HEK293T (cell line): ENCODE measurements around the gene SLC35A2.

Experiments used
- CTCF ChIA-PET: fragments of 350-600 bp; formaldehyde crosslinking; extraction: SDS; loops from one replicate; lab custom pipeline; 2021; ENCODE audit warnings: antibody characterized with exemption, inconsistent platforms; lab: Yijun Ruan, JAX
- POLR2A ChIA-PET: fragments of 350-600 bp; formaldehyde crosslinking; extraction: SDS; loops from one replicate; lab custom pipeline; 2020; ENCODE audit warnings: antibody characterized with exemption, inconsistent platforms; lab: Yijun Ruan, JAX
- DNase-seq: peaks from one replicate; pipeline ENCODE4 v3.0.0; 2012; ENCODE audit warnings: mixed read lengths; ENCODE audit errors: extremely low spot score
- ARNT ChIP-seq: fragments of 450-650 bp; IDR thresholded peaks from 2 replicates; pipeline ENCODE4 v1.6.1; 2017; ENCODE audit warnings: mild to moderate bottlenecking
- BHLHE40 ChIP-seq: fragments of 450-650 bp; IDR thresholded peaks from 2 replicates; pipeline ENCODE4 v1.6.1; 2016; ENCODE audit warnings: mild to moderate bottlenecking, moderate library complexity, borderline replicate concordance
- CTBP1 ChIP-seq: fragments of 450-650 bp; IDR thresholded peaks from 2 replicates; pipeline ENCODE4 v1.6.1; 2016; ENCODE audit warnings: borderline replicate concordance
- ELF4 ChIP-seq: fragments of 450-650 bp; IDR thresholded peaks from 2 replicates; pipeline ENCODE4 v1.6.1; 2017; ENCODE audit warnings: antibody characterized with exemption
- FOXA1 ChIP-seq: fragments of 450-650 bp; IDR thresholded peaks from 2 replicates; pipeline ENCODE4 v1.6.1; 2016; ENCODE audit warnings: mild to moderate bottlenecking
- FOXK2 ChIP-seq: fragments of 450-650 bp; IDR thresholded peaks from 2 replicates; pipeline ENCODE4 v1.6.1; 2016; ENCODE audit warnings: mild to moderate bottlenecking
- FOXM1 ChIP-seq: fragments of 450-650 bp; IDR thresholded peaks from 2 replicates; pipeline ENCODE4 v1.6.1; 2017; ENCODE audit warnings: mild to moderate bottlenecking, borderline replicate concordance
- HDGF ChIP-seq: fragments of 450-650 bp; IDR thresholded peaks from 2 replicates; pipeline ENCODE4 v1.6.1; 2017; ENCODE audit warnings: antibody characterized with exemption, borderline replicate concordance
- L3MBTL2 ChIP-seq: fragments of 450-650 bp; conservative IDR thresholded peaks from 2 replicates; pipeline ENCODE4 v1.6.1; 2016; ENCODE audit warnings: mild to moderate bottlenecking
- LEF1 ChIP-seq: fragments of 450-650 bp; IDR thresholded peaks from 2 replicates; pipeline ENCODE4 v1.6.1; 2017; ENCODE audit warnings: mild to moderate bottlenecking, borderline replicate concordance
- NFRKB ChIP-seq: fragments of 450-650 bp; IDR thresholded peaks from 2 replicates; pipeline ENCODE4 v1.6.1; 2016; ENCODE audit warnings: mild to moderate bottlenecking, moderate library complexity
- SP1 ChIP-seq: fragments of 450-650 bp; IDR thresholded peaks from 2 replicates; pipeline ENCODE4 v1.6.1; 2017
- SUZ12 ChIP-seq: fragments of 450-650 bp; IDR thresholded peaks from 2 replicates; pipeline ENCODE4 v1.6.1; 2016; ENCODE audit warnings: mild to moderate bottlenecking
- TARDBP ChIP-seq: fragments of 450-650 bp; IDR thresholded peaks from 2 replicates; pipeline ENCODE4 v1.6.1; 2016
- ZNF384 ChIP-seq: fragments of 450-650 bp; IDR thresholded peaks from 2 replicates; pipeline ENCODE4 v1.6.1; 2016
- TF ChIP-seq, protein P1 (sequence below): fragments of 450-650 bp; IDR thresholded peaks from 2 replicates; pipeline ENCODE4 v1.6.1; 2016

SLC35A2 gene

GRCh38 chrX:48901069-48901468 is 10.4 kb downstream of the SLC35A2 start:
- ChIA-PET POLR2A (no interaction called here), CTCF (no interaction called here)
- no peak for TF ChIP-seq LEF1
- TF ChIP-seq L3MBTL2, result no peak
- TF ChIP-seq ELF4, result no peak
- no peak for TF ChIP-seq ARNT
- no peak for TF ChIP-seq BHLHE40
- no peak for TF ChIP-seq CTBP1
- no peak for TF ChIP-seq SP1
- no peak for TF ChIP-seq NFRKB
- no peak for TF ChIP-seq SUZ12
- TF ChIP-seq TARDBP, result no peak
- no peak for DNase-seq

DNA sequence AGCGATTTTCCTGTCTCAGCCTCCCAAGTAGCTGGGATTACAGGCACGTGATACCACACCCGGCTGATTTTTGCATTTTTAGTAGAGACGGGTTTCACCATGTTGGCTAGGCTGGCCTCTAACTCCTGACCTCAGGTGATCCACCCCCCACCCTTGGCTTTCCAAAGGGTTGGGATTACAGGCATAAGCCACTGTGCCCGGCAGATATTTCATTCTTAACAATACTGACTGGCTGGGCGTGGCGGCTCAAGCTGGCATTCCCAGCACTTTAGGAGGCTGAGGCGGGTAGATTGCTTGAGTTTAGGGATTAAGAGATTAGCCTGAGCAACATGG is 12.4 kb downstream of the SLC35A2 start:
- DNase-seq, result no peak
- POLR2A ChIA-PET, result interaction anchor here (1.8 kb wide), 1 partner anchor 23 kb away, joined by 8 read pairs; no protein-coding TSS in a partner anchor
- CTCF ChIA-PET, result interaction anchor here (0.6 kb wide), 1 partner anchor 13 kb away, joined by 3 read pairs; no protein-coding TSS in a partner anchor
- TF ChIP-seq, protein P1, sequence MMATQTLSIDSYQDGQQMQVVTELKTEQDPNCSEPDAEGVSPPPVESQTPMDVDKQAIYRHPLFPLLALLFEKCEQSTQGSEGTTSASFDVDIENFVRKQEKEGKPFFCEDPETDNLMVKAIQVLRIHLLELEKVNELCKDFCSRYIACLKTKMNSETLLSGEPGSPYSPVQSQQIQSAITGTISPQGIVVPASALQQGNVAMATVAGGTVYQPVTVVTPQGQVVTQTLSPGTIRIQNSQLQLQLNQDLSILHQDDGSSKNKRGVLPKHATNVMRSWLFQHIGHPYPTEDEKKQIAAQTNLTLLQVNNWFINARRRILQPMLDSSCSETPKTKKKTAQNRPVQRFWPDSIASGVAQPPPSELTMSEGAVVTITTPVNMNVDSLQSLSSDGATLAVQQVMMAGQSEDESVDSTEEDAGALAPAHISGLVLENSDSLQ, result no peak
- TF ChIP-seq CTBP1 (no peak), BHLHE40 (no peak), TARDBP (no peak), NFRKB (no peak), SUZ12 (no peak), FOXA1 (no peak), FOXK2 (no peak), ELF4 (no peak), ARNT (no peak), L3MBTL2 (no peak), ZNF384 (no peak), LEF1 (no peak), HDGF (no peak), FOXM1 (no peak), SP1 (no peak)

DNA sequence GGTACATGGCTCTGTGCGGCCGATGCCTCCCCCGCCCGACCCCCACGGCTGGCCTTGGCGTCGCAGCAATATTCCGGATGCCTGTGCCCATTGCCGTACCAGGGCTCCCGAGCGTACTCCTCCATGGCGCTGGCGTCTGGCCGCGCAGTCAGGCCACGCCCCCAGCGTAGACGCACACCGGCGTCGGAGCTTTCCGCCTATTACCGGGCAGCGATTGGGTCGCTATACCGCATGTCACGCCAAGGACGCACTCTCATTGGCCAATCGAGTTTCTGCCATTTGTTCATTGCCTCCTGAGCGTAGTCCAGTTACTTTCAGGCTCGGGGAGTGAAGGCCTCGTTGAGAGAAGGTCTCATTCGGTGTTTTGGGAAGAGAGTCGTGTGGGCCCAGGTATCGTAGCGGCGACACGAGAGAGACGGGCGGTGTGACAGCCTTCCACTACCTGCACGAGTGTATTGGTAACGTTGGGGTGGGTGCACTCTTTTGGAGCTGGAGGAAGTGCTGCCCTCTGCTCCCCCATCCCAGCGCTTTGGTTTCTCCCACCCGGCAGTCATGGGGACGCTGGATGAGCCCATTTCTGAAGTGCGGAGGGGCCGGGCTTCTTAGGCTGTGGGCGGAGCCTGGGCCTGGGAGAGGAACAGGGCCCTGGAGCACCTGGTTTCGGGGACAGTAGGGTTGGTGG is 13.7 kb downstream of the SLC35A2 start, which contains the start of the genes PQBP1 and TIMM17B:
TSS of gene PQBP1 (plus strand) at position 306 of the 682 bp plus-strand sequence. CDS start 580 bp downstream, outside the sequence.
TSS of gene TIMM17B (minus strand) at position 144 of the 682 bp plus-strand sequence. CDS start at position 125, 19 bp downstream.
- peak; percentile 84 for DNase-seq
- ChIA-PET CTCF (no interaction called here), POLR2A (interaction anchor here (0.7 to 2.8 kb wide), 14 partner anchors 9 to 273 kb away, joined by 3 to 26 read pairs (median 5); partner anchors contain the start of genes HDAC6, PCSK1N and SLC35A2)
- TF ChIP-seq, protein P1, result peak; percentile 96
- no peak for TF ChIP-seq FOXM1
- no peak for TF ChIP-seq ARNT
- TF ChIP-seq NFRKB, result no peak
- peak; percentile 75 for TF ChIP-seq BHLHE40
- peak; percentile 18; the same call in 1 of the 2 replicates for TF ChIP-seq ELF4

DNA sequence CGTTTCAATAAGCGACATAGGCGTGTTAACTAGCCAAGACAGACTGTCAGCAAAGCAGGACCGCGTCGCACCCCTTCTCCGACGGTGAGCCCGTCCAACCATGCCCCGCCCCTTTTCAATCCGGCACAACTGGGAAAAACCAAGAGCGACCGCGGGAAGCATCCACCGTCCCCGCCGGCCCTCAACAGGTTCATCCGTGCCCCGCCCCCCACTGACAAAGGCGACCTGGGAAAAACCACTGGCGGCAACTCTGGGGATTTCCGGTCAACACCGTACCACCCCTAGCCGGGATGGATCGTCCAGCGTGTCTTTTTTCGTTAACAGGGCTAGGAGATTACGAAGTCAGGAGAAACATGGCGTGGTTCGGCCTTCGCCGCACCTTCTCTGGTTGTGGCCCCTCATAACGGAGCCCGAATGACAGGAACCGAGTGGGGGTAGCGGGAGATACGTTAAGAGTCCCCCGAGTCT is 14.3 kb downstream of the SLC35A2 start:
- CTCF ChIA-PET, result no interaction called here
- DNase-seq, result peak; percentile 68
- POLR2A ChIA-PET, result interaction anchor here (0.7 to 2.8 kb wide), 12 partner anchors 9 to 272 kb away, joined by 3 to 26 read pairs (median 5); partner anchors contain the start of genes HDAC6, PCSK1N and SLC35A2
- no peak for TF ChIP-seq ELF4
- TF ChIP-seq FOXK2, result no peak
- TF ChIP-seq LEF1, result no peak
- no peak for TF ChIP-seq SP1
- no peak for TF ChIP-seq ZNF384
- no peak for TF ChIP-seq FOXA1
- TF ChIP-seq ARNT, result no peak
- TF ChIP-seq CTBP1, result no peak
- no peak for TF ChIP-seq NFRKB
- no peak for TF ChIP-seq L3MBTL2
- TF ChIP-seq FOXM1, result no peak
- no peak for TF ChIP-seq SUZ12

GRCh38 chrX:48896611-48897011 is 14.8 kb downstream of the SLC35A2 start:
- TF ChIP-seq SP1, result no peak
- no peak for TF ChIP-seq ELF4
- no peak for TF ChIP-seq FOXM1
- TF ChIP-seq LEF1, result no peak
- TF ChIP-seq SUZ12, result no peak
- TF ChIP-seq FOXA1, result no peak
- TF ChIP-seq BHLHE40, result no peak
- TF ChIP-seq ZNF384, result no peak
- TF ChIP-seq TARDBP, result no peak
- TF ChIP-seq, protein P1, result no peak
- no peak for TF ChIP-seq CTBP1
- no peak for TF ChIP-seq ARNT
- no peak for TF ChIP-seq FOXK2
- CTCF ChIA-PET, result no interaction called here
- POLR2A ChIA-PET, result interaction anchor here (1.7 to 2.8 kb wide), 3 partner anchors 15 to 159 kb away, joined by 10 to 26 read pairs (median 11); partner anchors contain the start of genes HDAC6 and SLC35A2
- DNase-seq, result no peak

GRCh38 chrX:48894891-48895290 is 16.6 kb downstream of the SLC35A2 start:
- DNase-seq, result no peak
- TF ChIP-seq ELF4 (no peak), TARDBP (no peak), FOXK2 (no peak), FOXA1 (no peak), CTBP1 (no peak), HDGF (no peak), SP1 (no peak), ARNT (no peak), SUZ12 (no peak), FOXM1 (no peak), BHLHE40 (no peak), ZNF384 (no peak), LEF1 (no peak)
- TF ChIP-seq, protein P1, result no peak
- CTCF ChIA-PET, result no interaction called here
- POLR2A ChIA-PET, result no interaction called here
